Activated gamma-delta T cell treated with Interleukin-2 at 50 U/mL for 16 hours (primary cell): ENCODE data around the gene ABCA5.
"Not testable (repeated sequence)": the region's sequence is repeated elsewhere in the genome, so short reads cannot be mapped to it uniquely, and the experiment has no call there.

Experiments used
- DNase-seq: peaks from one replicate; pipeline ENCODE4 v3.0.0-alpha.2; 2020

The ABCA5 gene

GRCh38 chr17:69207151-69207550, 119.8 kb downstream of the ABCA5 start:
- DNase-seq, result no peak

GRCh38 chr17:69198238-69198637, 128.7 kb downstream of the ABCA5 start:
- no peak for DNase-seq

GRCh38 chr17:69196105-69196653, 130.8 kb downstream of the ABCA5 start:
- DNase-seq, result not testable (repeated sequence)
